Stimulated activated CD4-positive, alpha-beta T cell treated with anti-CD3 and anti-CD28 coated beads, Interleukin-4, amount 100 ng/mL, for 48 hours (primary cell): ENCODE results near the gene PILRA.
"Not testable (repeated sequence)": the region's sequence is repeated elsewhere in the genome, so short reads cannot be mapped to it uniquely, and the experiment has no call there.

Experiments
- DNase-seq, 2 donors: peaks; one replicate each; pipeline ENCODE4 v3.0.0-alpha.2; 2020; ENCODE audit warnings: low read depth in 2 of 2

Gene PILRA

DNA sequence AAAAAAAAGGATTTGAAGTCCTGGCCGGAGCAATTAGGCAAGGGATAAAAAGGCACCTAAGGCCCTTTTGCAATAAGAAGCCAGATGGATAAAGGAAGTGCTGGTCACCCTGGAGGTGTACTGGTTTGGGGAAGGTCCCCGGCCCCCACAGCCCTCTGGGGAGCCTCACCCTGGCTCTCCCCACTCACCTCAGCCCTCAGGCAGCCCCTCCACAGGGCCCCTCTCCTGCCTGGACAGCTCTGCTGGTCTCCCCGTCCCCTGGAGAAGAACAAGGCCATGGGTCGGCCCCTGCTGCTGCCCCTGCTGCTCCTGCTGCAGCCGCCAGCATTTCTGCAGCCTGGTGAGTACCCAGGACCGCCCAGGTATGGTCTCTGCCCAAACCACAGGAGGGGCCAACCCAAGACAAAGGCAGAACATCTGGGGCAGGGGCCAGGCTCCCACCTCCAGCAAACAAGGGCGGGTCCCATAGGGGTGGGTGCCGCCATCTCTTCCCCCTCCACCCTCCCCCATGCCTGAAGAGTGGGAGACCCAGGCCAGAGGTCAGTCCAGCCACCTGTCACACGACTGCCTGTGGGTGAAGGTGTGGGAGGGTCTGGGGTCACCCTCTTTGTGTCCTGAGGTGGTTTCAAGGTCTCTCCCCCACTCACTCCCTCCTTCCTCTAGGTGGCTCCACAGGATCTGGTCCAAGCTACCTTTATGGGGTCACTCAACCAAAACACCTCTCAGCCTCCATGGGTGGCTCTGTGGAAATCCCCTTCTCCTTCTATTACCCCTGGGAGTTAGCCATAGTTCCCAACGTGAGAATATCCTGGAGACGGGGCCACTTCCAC lies 15.0 kb upstream of the PILRA start, which contains the start of gene PILRB:
TSS of gene PILRB (plus strand) at position 91 of the 830 bp plus-strand sequence. CDS start at position 277, 186 bp downstream.
- no peak for DNase-seq

- no peak for DNase-seq
These were observed 14.5 kb upstream of the PILRA start for GRCh38 chr7:100358857-100359212.

GRCh38 chr7:100360135-100360854 lies 13.0 kb upstream of the PILRA start:
- DNase-seq: no peak

DNA sequence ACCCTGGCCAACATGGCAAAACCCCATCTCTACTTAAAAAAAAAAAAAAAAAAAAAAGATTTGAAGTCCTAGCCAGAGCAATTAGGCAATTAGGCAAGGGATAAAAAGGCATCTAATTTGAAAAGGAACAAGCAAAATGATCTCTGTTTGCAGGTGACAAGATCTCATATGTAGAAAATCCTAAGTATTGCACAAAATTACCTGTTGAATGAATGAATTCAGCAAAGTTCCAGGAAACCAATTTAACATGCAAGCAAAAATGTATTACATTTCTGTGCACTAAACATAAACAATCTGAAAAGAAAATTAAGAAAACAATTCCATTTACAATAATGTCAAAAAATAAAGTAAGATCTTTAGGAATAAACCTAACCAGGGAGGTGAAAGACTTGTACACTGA lies 10.2 kb upstream of the PILRA start:
- no peak for DNase-seq

DNA sequence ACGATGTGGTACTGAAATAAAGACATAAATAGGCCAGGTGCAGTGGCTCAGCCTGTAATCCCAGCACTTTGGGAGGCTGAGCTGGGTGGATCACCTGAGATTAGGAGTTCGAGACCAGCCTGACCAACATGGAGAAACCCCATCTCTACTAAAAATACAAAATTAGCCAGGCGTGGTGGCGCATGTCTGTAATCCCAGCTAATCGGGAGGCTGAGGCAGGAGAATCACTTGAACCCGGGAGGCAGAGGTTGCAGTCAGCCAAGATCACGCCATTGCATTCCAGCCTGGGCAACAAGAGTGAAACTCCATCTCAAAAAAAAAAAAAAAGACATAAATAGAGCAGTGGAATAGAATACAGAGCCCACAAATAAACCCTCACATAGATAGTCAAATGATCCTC lies 9.5 kb upstream of the PILRA start:
- not testable (repeated sequence) for DNase-seq

- DNase-seq: no peak
These were observed 8.8 kb upstream of the PILRA start for GRCh38 chr7:100364480-100364879.

- DNase-seq: not testable (repeated sequence)
These were observed 7.3 kb upstream of the PILRA start for GRCh38 chr7:100365998-100366367.

DNA sequence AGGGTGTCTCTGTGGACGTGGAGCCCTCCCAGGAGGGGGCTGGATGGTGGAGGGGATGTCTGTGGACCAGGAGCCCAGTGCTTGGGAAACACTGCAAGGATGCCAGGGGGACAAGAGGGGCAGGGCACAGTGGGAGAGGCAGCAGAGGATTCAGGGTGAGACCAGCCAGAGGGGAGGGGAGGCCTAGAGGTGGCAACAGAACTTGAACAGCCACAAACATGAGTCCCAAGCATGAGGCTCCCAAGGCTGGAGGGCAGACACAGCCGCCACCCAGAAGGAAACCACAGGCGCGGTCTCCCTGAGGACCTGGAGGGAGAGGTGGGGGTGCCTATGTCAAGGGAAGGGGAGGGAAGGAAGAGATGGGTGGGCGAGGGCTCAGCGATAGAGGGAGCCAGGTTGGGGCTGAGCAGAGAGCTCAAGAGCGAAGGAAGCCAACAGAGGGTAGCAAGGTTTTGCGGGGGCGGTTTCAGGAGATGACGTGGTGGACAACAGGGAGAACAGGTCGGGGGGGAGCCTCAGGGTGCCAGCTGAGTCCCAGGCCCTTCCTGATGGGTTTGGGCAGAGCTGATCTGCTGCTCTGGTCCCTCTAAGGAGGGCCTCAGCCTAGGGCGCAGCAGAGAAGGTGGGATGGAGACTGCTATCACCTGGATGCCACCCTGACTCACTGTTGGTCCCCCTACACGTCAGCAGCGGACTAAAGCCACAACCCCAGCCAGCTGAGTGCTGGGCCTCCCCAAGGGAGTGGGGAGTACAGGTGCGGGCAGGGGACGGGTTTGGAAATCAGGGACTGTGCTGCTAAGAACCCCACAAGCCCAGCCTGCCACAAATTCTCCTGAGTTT lies 6.7 kb upstream of the PILRA start:
- no peak for DNase-seq

DNA sequence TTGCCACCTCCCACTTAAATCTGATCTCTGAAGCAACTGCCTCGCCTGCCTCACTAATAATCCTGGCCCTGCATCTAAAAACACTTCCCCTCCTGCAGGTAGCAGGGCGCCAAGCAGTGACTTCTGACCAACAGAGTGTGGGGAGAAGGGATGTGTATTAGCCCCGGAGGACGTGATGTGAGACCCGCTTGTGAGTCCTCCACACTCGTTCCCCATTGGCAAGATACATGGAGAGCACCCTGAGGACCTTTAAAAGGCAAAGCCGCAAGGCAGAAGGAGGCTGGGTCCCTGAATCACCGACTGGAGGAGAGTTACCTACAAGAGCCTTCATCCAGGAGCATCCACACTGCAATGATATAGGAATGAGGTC lies 6.1 kb upstream of the PILRA start:
- DNase-seq: no peak

DNA sequence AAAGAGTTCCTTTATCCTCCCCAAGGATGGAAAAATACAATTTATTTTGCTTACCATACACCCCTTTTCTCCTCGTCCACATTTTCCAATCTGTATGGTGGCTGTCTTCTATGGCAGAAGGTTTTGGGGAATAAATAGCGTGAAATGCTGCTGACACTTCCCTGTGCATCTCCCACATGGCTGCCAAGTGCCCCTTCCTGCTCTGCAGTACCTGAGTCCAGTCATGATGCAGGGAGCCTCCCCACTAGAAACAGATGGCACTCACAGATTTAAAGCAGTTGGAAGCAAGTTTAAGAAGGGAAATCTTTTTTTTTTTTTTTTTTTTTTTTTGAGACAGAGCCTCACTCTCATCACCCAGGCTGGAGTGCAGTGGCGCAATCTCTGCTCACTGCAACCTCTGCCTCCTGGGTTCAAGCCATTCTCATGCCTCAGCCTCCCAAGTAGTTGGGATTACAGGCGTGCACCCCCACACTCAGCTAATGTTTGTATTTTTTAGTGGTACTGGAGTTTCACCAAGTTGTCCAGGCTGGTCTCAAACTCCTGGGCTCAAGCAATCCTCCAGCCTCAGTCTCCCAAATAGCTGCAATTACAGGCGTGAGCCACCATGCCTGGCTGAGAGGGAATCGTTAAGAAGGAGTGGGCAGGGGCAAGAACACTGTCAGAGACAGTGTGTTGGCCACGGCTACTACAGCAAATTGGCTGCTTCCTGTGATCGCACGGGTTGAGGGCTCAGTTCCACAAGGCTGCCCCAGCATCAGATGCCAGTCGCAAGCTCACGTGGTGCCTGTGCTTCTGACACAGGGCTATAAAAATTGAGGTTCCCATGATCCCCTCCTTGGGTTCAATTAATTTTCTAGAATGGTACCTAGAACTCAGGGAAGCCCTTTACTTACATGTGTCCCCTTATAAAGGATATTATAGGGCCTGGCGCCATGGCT lies 5.3 kb upstream of the PILRA start:
- DNase-seq: no peak

DNA sequence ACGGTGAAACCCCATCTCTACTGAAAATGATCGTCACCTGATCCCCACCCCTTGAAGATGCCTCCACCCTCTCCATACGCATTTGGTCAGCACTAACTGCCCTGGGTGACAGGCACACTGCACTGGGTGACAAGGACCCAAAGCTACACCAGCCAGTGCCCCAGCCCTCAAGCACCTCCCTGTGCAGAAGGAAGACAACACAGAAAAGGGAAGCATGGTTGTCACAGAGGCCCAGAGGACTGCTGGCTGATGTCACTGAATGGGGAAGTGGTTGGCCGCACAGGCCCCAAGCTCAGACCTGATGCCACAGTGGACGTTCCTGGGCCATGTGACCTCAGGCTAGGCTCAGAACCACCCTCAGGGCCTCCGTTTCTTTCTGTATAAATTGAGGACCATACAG lies 4.2 kb upstream of the PILRA start:
- no peak for DNase-seq

GRCh38 chr7:100370303-100370702 lies 3.0 kb upstream of the PILRA start:
- no peak for DNase-seq

DNA sequence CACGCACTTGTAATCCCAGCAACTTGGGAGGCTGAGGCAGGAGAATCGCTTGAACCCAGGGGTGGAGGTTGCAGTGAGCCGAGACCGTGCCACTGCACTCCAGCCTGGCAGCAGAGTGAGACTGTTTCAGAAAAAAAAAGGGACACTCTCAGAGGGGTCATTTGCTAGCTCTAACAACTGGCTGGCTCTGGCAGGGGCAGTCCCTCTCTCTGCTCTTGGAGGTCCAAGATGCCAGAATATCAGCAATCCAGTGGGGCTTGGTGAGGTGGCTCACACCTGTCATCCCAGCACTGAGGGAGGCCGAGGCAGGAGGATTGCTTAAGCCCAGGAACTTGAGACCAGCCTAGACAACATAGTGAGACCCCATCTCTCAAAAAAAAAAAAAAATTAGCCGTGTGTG lies 2.5 kb upstream of the PILRA start:
- no peak for DNase-seq

DNA sequence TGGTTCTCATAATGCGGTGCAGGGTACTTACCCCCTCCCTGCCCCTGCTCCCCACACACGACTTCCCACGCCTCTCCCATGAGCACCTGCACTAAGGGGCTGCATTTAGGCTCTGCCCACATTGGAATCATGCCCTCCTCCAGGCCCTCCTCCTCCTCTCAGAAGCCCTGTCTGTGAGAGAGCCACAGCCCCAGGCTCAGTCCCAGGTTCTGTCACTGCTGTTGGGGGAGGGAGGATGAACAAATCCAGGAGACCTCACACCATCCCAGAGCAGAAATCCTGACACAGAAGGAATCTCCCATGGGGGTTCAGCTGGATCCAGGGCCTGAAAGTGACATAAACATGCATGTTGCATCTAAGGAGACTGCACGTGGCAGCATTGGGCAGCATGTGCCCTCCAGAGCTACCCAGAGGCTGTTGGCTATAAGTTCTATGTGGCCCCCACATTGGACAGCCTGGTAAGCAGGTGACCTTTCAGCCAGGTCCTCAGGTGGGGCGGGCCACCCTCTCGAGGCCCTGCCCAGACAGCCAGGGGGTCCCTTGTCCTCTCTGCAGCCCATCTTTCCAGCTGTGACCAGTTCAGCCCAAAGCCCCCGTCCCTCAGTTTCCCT lies 1.6 kb upstream of the PILRA start:
- no peak for DNase-seq

GRCh38 chr7:100372256-100372655 lies 1.0 kb upstream of the PILRA start:
- no peak for DNase-seq

GRCh38 chr7:100372694-100373093 lies 593 bp upstream of the PILRA start:
- no peak for DNase-seq

GRCh38 chr7:100373870-100374598 lies 747 bp downstream of the PILRA start:
- DNase-seq: not testable (repeated sequence)

DNA sequence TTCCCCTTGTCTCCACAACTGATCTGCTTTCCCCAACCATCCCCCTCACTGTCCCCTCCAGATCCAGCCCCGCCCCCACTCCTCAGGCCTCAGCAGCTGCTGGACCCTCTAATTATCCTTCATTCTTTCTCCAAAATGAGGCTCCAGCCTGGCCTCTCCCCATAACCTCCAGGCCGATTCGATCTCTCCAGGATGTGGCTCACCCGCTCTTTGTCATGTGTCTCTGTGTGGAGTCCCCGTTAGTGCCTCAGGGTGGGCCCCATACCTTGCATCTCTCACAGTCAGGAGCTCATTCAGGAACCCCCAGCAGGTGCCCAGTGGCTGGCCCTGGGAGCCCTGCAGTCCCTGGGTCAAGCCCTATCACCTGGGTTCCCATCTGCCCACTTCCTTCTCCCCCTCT lies 1.3 kb downstream of the PILRA start:
- DNase-seq: no peak

DNA sequence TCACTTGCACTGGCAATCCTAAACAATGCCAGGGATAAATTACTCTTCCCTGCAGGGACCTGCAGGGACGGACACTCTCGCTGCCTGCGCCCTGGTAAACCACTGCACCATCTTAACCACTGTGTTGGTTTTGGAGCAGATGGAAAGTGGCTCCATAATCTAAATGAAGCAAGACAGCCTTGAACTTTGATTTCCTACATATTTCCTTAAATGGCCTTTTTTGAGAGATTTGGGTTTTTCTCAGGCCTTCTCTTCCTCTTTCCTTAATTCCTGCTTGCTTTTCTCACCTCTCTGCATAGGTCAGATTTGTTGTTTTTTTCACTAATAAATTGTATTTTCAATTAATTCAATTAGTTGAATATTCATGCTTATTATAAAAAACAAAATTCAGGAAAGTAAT lies 2.8 kb downstream of the PILRA start:
- no peak for DNase-seq

- DNase-seq: no peak
These were observed 4.9 kb downstream of the PILRA start for GRCh38 chr7:100378114-100378755.
